Dermis microvascular lymphatic vessel endothelial cell (primary cell): ENCODE results near the gene USP17L29. TPM values are rescaled to one million over a fixed set of nuclear protein-coding genes. Genes with fewer than 3 reads are reported as not detected.
"Not testable (repeated sequence)": the region's sequence is repeated elsewhere in the genome, so short reads cannot be mapped to it uniquely, and the experiment has no call there.

Experiments
- DNase-seq, 2 donors: peaks; one replicate each; pipeline versions ENCODE4 v3.0.0 to v3.0.0-alpha.2; 2010; ENCODE audit warnings: low read depth in 2 of 2
- total RNA-seq: library from RNA; depleted of rRNA; stranded (reverse); fragments of >200 nt; gene quantifications from 2 replicates; pipeline ENCODE4 v1.2.1, GENCODE V29; 2014

USP17L29 gene, protein sequence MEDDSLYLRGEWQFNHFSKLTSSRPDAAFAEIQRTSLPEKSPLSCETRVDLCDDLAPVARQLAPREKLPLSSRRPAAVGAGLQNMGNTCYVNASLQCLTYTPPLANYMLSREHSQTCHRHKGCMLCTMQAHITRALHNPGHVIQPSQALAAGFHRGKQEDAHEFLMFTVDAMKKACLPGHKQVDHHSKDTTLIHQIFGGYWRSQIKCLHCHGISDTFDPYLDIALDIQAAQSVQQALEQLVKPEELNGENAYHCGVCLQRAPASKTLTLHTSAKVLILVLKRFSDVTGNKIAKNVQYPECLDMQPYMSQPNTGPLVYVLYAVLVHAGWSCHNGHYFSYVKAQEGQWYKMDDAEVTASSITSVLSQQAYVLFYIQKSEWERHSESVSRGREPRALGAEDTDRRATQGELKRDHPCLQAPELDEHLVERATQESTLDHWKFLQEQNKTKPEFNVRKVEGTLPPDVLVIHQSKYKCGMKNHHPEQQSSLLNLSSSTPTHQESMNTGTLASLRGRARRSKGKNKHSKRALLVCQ
- not detected in 2 replicates for total RNA-seq

DNA sequence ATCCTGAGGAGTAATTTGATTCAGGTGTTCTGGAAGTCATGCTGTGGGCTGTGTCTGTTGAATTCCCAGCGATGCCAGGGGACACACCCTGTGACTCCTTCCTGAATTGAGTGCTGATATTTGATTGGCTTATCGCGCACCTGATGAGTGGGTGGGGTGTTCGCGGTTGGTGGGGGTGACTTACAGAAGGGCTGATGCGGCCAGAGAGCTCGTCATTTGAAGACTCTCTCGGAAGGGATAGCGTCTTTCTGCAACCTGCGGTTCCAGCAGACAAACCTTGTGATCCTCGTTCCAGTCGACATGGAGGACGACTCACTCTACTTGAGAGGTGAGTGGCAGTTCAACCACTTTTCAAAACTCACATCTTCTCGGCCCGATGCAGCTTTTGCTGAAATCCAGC is at the start of gene USP17L29:
TSS of gene USP17L29 (plus strand) at position 301 of the 400 bp plus-strand sequence. CDS start at position 301, 0 bp downstream.
- DNase-seq, result not testable (repeated sequence)

DNA sequence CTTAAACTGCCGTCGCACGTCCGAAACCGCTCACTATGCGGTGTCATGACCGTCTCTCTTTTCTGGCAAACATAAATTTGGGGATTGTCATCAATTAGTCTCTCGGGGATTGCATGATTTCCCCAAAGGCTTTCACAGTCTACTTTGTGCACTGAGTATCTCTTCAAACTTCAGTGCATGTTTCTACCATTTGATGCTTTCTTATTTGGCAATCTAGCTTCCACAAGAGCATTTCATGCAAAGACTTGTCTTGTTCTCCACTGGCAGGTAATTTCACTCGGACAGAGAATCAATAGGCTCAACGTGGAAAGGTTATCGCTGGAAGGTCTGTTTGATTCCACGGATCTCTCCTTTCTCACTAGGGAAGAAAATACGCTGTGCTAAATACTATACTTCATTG is 29.2 kb upstream of the USP17L29 start:
- not testable (repeated sequence) for DNase-seq

DNA sequence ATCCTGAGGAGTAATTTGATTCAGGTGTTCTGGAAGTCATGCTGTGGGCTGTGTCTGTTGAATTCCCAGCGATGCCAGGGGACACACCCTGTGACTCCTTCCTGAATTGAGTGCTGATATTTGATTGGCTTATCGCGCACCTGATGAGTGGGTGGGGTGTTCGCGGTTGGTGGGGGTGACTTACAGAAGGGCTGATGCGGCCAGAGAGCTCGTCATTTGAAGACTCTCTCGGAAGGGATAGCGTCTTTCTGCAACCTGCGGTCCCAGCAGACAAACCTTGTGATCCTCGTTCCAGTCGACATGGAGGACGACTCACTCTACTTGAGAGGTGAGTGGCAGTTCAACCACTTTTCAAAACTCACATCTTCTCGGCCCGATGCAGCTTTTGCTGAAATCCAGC is 28.6 kb upstream of the USP17L29 start, which contains the start of gene USP17L24:
TSS of gene USP17L24 (plus strand) at position 301 of the 400 bp plus-strand sequence. CDS start at position 301, 0 bp downstream.
- DNase-seq, result not testable (repeated sequence)

DNA sequence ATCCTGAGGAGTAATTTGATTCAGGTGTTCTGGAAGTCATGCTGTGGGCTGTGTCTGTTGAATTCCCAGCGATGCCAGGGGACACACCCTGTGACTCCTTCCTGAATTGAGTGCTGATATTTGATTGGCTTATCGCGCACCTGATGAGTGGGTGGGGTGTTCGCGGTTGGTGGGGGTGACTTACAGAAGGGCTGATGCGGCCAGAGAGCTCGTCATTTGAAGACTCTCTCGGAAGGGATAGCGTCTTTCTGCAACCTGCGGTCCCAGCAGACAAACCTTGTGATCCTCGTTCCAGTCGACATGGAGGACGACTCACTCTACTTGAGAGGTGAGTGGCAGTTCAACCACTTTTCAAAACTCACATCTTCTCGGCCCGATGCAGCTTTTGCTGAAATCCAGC is 23.8 kb upstream of the USP17L29 start, which contains the start of gene USP17L25:
TSS of gene USP17L25 (plus strand) at position 301 of the 400 bp plus-strand sequence. CDS start at position 301, 0 bp downstream.
- not testable (repeated sequence) for DNase-seq

DNA sequence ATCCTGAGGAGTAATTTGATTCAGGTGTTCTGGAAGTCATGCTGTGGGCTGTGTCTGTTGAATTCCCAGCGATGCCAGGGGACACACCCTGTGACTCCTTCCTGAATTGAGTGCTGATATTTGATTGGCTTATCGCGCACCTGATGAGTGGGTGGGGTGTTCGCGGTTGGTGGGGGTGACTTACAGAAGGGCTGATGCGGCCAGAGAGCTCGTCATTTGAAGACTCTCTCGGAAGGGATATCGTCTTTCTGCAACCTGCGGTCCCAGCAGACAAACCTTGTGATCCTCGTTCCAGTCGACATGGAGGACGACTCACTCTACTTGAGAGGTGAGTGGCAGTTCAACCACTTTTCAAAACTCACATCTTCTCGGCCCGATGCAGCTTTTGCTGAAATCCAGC is 19.1 kb upstream of the USP17L29 start, which contains the start of gene USP17L26:
TSS of gene USP17L26 (plus strand) at position 301 of the 400 bp plus-strand sequence. CDS start at position 301, 0 bp downstream.
- not testable (repeated sequence) for DNase-seq

DNA sequence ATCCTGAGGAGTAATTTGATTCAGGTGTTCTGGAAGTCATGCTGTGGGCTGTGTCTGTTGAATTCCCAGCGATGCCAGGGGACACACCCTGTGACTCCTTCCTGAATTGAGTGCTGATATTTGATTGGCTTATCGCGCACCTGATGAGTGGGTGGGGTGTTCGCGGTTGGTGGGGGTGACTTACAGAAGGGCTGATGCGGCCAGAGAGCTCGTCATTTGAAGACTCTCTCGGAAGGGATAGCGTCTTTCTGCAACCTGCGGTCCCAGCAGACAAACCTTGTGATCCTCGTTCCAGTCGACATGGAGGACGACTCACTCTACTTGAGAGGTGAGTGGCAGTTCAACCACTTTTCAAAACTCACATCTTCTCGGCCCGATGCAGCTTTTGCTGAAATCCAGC is 14.3 kb upstream of the USP17L29 start, which contains the start of gene USP17L5:
TSS of gene USP17L5 (plus strand) at position 301 of the 400 bp plus-strand sequence. CDS start at position 301, 0 bp downstream.
- DNase-seq, result not testable (repeated sequence)

DNA sequence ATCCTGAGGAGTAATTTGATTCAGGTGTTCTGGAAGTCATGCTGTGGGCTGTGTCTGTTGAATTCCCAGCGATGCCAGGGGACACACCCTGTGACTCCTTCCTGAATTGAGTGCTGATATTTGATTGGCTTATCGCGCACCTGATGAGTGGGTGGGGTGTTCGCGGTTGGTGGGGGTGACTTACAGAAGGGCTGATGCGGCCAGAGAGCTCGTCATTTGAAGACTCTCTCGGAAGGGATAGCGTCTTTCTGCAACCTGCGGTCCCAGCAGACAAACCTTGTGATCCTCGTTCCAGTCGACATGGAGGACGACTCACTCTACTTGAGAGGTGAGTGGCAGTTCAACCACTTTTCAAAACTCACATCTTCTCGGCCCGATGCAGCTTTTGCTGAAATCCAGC is 9.6 kb upstream of the USP17L29 start, which contains the start of gene USP17L27:
TSS of gene USP17L27 (plus strand) at position 301 of the 400 bp plus-strand sequence. CDS start at position 301, 0 bp downstream.
- DNase-seq, result not testable (repeated sequence)

DNA sequence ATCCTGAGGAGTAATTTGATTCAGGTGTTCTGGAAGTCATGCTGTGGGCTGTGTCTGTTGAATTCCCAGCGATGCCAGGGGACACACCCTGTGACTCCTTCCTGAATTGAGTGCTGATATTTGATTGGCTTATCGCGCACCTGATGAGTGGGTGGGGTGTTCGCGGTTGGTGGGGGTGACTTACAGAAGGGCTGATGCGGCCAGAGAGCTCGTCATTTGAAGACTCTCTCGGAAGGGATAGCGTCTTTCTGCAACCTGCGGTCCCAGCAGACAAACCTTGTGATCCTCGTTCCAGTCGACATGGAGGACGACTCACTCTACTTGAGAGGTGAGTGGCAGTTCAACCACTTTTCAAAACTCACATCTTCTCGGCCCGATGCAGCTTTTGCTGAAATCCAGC is 4.8 kb upstream of the USP17L29 start, which contains the start of gene USP17L28:
TSS of gene USP17L28 (plus strand) at position 301 of the 400 bp plus-strand sequence. CDS start at position 301, 0 bp downstream.
- not testable (repeated sequence) for DNase-seq

DNA sequence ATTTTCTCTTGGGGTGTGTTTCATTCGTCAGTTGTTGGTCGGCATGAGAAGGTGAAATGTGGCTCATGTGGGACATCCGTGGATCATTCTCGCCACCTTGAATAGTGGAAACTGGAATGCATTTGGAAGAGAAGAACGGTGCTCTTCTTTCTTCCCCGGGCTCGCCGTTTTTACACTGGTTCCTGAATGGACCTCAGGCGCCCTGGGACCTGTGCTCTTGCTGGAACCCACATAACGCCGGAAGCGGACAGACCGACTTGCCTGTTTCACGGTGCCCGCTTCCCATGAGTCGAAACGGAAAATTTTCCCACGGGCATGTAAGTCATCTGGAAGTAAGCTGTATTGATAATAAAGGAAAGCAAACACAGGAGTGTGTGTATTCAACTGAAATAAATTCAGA is 2.6 kb upstream of the USP17L29 start:
- not testable (repeated sequence) for DNase-seq

DNA sequence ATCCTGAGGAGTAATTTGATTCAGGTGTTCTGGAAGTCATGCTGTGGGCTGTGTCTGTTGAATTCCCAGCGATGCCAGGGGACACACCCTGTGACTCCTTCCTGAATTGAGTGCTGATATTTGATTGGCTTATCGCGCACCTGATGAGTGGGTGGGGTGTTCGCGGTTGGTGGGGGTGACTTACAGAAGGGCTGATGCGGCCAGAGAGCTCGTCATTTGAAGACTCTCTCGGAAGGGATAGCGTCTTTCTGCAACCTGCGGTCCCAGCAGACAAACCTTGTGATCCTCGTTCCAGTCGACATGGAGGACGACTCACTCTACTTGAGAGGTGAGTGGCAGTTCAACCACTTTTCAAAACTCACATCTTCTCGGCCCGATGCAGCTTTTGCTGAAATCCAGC is 9.4 kb downstream of the USP17L29 start, which contains the start of gene USP17L30:
TSS of gene USP17L30 (plus strand) at position 301 of the 400 bp plus-strand sequence. CDS start at position 301, 0 bp downstream.
- DNase-seq, result not testable (repeated sequence)

DNA sequence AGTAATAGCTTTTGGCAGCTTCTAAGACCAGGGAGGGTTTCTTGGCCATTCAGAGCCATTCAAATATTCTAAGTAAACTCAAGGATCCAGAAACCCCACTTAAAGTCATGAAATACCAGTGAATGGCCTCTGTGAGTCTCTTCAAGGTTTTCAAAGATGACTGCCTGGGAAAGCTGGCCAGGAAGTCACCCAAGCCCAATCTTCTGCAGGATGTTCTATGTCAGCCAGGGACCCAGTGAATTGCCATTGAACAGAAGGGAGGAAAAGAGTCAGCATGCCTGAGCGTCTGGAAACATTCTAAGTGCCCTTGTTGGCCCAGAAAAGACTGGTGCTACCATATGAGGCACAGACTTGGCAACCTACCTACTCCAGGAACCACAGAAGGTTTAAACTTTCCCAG is 26.4 kb downstream of the USP17L29 start:
- DNase-seq, result not testable (repeated sequence)

DNA sequence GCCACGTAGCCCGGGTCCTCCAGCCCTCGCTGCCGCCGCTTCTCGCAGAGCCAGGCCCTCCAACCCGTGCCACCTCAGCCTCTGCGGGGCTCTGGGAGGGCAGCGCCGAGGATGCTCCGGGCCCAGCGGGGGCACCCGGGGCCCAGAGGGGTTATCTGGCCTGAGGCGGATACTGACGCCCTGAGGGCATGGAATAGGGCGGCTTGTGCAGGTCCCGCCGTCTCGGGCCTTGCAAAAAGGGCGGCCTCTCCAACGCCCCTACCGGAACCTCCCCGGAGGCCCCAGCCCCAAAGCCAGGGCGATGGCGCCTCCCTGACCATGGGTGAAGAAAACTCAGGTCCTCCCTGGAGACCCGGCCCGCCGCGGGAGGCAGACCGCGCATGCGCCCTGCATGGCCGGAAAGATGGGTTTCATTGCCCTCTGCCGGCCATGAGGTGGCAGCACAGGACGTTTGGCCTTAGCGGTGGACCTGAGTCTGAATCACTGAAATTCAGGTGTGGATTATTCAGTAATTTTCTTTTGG is 27.6 kb downstream of the USP17L29 start:
- DNase-seq, result not testable (repeated sequence)

DNA sequence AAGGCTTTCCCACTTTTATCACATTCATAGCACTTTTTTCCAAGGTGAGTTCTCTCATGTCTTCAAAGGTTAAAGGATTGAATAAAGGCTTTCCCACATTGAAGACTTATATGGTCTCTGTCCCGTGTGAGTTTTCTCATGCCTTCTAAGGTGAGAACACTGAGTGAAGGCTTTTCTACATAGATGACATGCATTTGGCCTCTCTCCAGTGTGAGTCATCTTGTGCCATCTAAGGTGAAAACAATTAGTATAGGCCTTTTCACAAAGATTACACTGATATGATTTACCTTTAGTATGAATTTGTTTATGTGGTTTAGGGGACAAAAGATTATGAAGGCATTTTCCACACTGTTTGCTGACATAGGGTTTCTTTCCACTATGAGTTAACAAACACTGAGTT is 30.7 kb downstream of the USP17L29 start:
- DNase-seq, result no peak

DNA sequence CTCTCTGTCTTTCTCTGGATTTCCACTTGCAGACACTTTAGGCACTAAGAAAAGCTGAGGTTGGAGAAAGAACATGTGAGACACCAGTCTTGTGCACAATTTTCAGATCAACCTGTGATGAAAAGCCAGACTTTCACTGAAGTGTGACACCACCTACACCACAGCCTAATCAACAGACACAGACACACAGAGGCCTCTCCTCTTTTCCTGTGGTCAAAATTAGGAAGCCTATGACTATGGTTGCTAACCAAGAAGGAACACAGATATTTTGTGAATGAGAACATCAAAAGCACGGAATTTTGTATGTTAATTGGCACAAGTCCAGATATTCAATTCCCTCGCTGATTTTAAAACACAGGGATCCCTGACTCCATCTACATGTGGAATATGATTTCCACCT is 35.6 kb downstream of the USP17L29 start:
- DNase-seq, result not testable (repeated sequence)

Other genes with a start within 250 kb of the USP17L29 start
- not detected in 2 replicates for gene FAM90A26, start 183.2 kb upstream of the USP17L29 start, total RNA-seq
- gene USP17L10, start 143.0 kb upstream of the USP17L29 start, total RNA-seq, result not detected in 2 replicates
- gene USP17L11, start 138.2 kb upstream of the USP17L29 start, total RNA-seq, result not detected in 2 replicates
- gene USP17L12, start 133.5 kb upstream of the USP17L29 start, total RNA-seq, result not detected in 2 replicates
- not detected in 2 replicates for gene USP17L13, start 128.7 kb upstream of the USP17L29 start, total RNA-seq
- not detected in 2 replicates for gene USP17L15, start 119.3 kb upstream of the USP17L29 start, total RNA-seq
- gene USP17L17, start 109.8 kb upstream of the USP17L29 start, total RNA-seq, result not detected in 2 replicates
- gene USP17L18, start 105.0 kb upstream of the USP17L29 start, total RNA-seq, result not detected in 2 replicates
- gene USP17L19, start 100.3 kb upstream of the USP17L29 start, total RNA-seq, result not detected in 2 replicates
- not detected in 2 replicates for gene USP17L20, start 95.5 kb upstream of the USP17L29 start, total RNA-seq
- not detected in 2 replicates for gene USP17L21, start 90.8 kb upstream of the USP17L29 start, total RNA-seq
- gene USP17L22, start 86.0 kb upstream of the USP17L29 start, total RNA-seq, result not detected in 2 replicates
- not detected in 2 replicates for gene USP17L24, start 28.5 kb upstream of the USP17L29 start, total RNA-seq
- not detected in 2 replicates for gene USP17L25, start 23.7 kb upstream of the USP17L29 start, total RNA-seq
- gene USP17L26, start 19.0 kb upstream of the USP17L29 start, total RNA-seq, result not detected in 2 replicates
- gene USP17L5, start 14.2 kb upstream of the USP17L29 start, total RNA-seq, result not detected in 2 replicates
- not detected in 2 replicates for gene USP17L27, start 9.5 kb upstream of the USP17L29 start, total RNA-seq
- not detected in 2 replicates for gene USP17L28, start 4.7 kb upstream of the USP17L29 start, total RNA-seq
- not detected in 2 replicates for gene USP17L30, start 9.5 kb downstream of the USP17L29 start, total RNA-seq
- not detected in 2 replicates for gene DEFB131A, start 90.8 kb downstream of the USP17L29 start, total RNA-seq